Inflammatory macrophage (primary cell): Measurements from ENCODE around the gene CCDC61.

Experiments used
- DNase-seq, 2 donors: peaks; one replicate each; pipeline ENCODE4 v3.0.0-alpha.2; 2020 to 2022

CCDC61 gene

DNA sequence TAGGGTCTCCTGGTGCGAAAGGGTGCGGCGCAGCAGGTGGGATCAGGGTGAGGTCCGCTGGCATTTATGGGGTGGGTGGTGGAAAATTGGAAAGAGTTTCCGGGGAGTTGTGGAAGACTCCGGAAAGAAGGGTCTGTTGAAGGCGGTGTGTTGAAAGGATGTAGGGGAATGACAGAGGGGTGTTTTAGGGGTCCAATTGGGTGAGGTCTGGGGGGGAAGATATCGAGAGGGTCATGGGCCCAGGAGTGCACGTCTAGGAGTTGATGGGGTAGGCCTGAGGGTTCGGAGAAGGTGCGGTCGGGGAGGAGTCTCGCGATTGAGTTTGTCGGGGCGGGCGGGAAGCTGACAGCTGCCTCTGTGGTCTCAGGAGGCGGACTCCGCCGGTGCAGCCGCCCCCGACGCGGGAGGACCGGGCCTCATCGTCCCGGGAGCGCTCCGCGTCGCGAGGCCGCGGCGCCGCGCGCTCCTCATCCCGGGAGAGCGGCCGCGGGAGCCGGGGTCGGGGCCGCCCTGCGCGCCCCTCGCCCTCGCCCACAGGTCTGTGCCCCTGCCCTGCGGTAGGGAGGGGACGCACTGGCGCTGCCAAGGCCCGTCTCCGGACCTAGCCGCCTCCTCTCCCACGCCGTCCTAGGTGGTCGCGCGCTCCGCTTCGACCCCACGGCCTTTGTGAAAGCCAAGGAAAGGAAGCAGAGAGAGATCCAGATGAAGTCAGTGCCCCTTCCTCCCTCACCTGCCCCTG is 20.6 kb downstream of the CCDC61 start:
- DNase-seq: no peak

DNA sequence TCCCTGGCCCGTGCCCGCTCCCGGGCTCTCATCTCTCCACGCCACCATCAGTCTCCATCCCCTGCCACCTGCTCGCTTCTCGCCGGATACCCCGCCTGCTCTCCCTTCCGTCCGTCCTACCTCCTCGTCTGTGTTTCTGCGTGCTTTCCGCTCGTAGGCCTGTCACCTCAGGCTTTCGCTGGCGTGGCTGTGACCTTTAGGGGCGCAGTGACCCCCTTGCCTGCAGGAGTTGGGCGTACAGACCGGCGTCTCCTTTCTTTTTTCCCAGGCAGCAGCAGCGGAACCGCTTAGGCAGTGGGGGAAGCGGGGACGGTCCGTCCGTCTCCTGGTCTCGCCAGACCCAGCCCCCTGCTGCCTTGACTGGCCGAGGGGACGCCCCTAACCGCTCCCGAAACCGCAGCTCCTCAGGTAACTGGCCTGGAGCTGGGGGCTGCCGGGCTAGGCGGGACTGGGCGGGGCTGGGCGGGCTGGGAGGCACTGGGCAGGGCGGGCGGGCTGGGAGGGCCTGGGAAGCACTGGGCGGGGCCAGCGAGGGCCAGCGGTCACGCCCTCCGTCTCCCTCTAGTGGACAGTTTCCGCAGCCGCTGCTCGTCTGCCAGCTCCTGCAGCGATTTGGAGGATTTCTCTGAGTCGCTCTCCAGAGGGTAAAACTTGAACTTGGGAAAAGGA is 21.3 kb downstream of the CCDC61 start:
- DNase-seq: peak; percentile 83 to 84

DNA sequence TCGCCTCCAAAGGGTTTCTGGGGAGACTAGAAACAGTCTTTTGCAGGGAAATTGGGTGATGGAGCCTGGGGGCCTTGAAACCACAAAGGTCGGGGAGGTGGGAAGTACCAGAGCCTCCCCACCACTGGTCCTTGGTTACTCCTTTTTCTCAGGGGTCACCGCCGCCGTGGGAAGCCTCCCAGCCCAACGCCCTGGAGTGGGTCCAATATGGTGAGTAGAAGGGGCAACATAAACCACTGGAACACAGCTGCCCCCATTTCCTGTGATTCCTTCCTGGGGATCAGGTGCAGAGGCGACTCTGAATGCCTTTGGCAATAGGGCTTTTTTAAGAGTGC is 21.8 kb downstream of the CCDC61 start:
- DNase-seq: no peak

DNA sequence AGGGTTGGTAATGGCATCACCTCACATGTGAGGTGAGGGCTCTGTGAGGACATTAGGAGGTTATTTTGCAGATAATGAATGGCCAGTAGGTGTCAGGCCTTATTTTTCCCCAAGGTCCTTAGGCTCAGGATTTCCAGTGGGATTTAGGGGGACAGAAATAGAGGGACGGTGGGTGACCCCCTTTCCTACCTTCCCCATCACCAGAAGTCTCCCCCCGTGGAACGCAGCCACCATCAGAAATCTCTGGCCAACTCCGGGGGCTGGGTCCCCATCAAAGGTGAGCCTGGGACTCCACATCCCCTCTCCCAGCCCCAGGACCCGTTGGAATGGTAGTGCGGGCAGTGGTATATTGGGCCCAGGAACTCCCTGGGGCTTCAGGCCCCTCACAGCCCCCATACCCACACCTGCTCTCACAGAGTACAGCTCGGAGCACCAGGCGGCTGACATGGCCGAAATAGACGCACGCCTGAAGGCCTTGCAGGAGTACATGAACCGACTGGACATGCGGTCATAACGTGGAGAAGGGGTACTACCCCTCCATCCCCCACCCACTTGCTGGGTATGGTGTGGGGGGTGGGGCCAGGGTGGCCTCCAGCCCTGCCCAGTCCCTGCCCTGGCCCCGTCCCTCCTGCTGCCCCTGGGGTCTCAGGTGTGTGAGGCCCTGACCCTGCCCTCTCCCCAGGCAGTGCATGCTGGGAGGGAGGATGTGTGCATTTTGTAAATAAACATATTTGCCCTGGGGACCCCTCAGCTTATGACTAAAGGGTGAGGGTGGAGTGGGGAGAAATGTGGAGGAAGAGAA is 22.8 kb downstream of the CCDC61 start:
- DNase-seq: no peak

DNA sequence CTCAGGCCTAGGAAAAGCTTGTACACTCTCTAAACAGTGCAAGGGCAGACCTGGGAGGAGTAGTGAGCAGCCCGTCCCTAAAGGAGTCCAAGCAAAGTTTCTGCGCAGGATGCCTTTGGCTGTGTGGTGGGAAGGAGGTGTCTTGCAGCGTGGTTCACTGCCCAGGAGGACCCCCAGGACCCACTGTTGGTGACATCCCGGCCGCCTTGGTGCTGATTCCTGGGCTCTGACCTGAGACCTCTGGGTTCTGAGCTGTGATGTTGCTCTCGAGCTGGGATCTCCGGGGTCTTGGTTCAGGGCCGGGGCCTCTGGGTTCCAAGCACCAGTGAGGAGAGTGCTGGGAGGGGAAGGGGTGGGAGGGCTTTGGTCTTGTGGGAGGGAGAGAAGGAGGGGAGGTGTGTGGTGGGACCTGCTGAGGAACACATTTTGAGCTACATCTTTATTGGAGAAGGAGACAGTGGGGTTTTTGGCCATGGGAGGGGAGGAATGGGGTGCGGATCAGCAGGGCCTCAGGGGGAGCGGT is 23.5 kb downstream of the CCDC61 start:
- DNase-seq: no peak

DNA sequence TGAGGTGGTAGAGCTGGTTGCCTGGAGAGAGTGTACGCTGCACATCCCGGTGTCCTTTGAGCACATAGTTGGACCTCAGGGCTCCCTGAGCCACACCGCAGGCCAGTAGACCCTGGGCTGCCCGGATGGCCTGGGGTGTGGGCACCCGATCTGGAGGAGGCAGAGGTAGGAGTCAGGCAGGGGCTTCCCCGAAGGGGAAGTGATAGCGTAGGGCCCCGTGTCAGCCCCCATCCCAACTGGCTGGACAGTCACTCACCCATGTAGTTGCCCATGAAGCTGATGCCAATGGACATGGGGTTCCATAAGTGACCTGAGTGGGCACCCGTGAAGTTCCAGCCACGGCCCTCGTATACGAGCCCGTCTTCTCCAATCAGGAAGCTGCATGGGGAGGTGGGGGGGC is 24.0 kb downstream of the CCDC61 start:
- no peak for DNase-seq

DNA sequence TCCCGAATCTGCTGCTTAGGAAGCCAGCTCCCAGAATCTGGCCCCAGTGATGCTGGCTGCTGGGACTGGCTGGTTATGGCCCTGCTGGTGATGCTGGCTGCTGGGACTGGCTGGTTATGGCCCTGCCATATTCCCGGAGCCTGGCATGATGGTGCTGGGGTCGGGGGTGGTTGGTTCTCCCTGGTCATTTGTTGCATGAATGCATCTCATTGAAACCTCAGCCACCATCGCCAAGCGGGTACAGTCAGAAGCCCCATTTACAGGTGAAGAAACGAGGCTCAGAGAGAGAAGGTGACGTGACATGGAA is 25.5 kb downstream of the CCDC61 start:
- no peak for DNase-seq

DNA sequence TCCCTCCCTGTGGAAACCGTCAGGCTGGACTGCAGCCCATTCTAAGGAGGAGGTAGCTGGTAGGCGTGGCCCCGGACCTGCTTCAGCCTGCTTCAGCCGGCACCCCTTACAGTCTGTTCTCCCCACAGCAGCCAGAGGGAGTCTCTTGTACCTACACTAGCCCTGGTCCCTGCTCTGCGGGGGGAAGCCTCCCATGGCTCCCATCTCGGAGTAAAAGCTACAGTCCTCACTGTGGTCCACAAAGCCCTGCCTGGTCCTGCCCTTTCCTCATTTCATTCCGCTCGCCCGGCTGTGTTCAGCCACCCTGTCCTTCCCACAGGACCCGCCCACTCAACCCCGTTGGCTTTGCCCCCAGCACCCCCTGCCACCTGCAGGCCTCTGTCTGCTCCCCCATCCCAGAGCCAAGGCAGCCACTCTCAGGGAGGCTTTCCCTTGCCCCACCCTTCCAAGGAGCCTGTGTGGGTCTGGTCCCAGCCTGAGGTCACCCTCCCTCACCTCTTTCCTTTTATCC is 26.3 kb downstream of the CCDC61 start:
- DNase-seq: no peak

DNA sequence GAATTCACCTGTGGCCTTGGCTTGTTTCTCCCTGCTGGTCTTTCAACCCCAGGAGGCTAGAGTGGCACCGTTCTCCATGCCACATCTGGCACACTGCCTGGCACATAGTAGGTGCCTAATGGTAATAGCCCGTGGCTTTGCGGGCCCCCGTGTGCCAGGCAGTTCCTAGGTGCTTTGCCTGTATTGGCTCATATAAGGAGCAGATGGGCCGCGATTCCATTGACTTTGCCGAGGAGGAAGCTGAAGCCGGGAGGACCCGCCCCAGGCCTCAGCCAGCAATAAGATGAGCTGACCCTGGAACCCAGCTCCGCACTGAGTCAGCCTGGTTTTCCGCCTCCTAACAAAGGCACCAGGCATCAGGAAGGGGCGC is 26.8 kb downstream of the CCDC61 start:
- DNase-seq: no peak

DNA sequence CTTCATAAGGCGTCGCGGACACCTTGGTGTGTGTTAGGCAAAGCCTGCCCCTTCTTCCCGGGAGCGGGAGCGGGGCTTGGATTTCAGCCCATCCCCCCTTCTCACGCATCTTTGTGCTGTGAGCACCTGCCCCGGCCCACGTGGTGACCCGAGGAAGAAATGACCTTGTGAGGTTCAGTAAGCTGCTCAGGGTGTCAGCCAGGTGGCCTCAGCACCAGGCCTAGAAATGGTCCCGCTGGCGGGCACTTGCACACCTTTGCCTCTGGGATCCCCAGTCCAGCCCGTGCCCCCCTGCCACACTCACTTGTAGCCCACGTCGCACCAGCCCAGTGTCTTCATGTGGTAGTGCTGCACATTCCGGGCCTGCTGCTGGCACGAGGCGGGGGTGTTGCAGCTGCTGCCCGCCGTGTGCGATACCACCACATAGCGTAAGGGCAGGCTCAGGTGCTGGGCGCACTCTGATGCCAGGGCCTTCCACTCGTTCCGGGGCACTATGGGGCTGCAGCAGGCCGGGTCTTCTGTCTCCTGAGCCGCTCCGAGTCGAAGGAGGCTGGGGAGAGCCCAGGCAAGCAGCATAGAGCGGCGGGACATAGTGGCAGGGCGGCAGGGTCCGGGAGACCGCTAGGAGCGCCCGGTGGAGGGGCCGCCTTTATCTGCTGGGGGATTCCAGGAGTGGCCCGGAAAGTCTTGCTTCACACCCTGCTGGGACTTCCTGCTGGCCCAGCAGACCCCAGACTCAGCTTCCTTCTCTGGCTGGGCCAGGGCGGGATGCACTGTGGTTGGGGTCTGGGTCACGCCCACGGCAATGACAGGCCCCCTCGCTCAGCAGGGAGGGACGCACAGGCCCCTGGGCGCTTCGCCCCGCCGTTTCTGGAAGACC is 27.4 kb downstream of the CCDC61 start, which contains the start of gene PGLYRP1:
Gene PGLYRP1 (minus strand): TSS at position 623 of the 880 bp plus-strand sequence. CDS start 32 bp downstream, at position 591.
- no peak for DNase-seq

DNA sequence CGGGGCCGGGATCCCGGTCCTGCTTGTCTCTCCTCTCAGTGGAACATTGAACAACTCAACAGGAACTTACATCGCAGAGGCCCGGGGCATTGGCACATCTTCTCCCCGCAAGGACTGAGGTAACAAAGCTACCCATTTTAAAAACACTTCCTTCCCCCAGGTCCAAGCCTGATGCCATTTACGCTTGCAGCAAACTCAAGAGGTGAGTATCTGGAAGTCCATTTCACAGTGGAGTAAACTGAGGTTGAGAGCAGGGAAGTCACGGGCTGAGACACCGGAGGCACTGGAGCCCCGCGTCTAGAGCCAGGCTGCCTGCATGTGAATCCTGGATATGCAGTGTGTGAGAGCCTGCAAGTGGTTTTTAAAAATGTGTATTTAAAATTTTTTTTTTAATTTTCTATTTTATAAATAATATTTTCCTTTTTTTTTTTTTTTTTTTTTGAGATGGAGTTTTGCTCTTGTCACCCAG is 28.1 kb downstream of the CCDC61 start:
- DNase-seq: peak; percentile 19 to 32

DNA sequence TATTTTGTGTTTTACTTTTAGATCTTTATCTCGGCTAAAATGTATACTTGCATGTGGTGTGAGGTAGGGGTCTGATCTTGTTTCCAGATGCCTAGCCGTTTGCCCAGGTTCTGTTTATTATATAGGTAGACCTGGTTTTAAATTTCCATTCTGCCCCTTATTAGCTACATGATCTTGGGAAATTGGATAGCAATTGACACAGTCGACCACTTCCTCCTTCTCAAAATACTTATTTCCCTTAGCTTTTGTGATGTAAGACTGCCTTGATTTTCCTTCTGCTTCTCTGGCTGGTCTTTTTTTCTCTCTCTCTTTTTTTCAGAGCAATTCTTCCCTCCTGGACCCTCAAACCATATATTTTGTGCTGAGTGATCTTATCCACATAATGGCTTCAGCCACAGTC is 30.6 kb downstream of the CCDC61 start:
- peak; percentile 34 to 44 for DNase-seq

DNA sequence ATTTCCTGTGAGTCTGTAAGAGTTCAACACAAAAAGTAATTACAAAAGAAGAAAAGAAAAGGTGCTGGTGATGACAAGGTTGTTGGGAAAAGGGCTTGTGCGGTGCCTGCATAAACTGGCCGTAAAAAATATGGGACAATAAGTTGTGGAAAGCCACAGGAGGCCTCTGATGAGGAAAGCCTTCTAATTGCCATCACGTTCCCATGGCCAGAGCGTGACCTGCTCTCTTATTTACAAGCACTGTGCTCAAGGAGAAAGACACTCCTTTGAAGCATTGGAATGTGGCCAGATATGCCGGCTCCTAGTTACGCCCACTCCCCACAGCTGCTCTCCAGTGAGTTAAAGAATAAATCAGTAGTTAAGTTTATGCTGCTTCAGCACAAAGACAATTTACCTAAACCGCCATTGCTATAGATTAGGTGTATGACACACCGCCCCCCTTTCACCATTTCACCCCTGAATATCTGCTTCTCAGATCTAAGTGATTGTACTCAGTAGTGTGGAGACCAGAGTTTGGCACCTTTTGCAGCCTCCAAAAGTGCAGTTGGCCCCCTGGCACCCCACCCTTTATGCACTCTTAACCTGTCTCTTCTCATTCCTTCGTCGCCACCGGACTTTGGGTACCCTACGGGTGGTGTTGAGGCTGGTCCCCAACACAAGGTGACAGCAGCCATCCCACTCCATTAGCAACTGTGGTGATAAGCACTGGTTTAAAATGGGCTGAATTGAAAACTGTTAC is 35.7 kb downstream of the CCDC61 start:
- no peak for DNase-seq

DNA sequence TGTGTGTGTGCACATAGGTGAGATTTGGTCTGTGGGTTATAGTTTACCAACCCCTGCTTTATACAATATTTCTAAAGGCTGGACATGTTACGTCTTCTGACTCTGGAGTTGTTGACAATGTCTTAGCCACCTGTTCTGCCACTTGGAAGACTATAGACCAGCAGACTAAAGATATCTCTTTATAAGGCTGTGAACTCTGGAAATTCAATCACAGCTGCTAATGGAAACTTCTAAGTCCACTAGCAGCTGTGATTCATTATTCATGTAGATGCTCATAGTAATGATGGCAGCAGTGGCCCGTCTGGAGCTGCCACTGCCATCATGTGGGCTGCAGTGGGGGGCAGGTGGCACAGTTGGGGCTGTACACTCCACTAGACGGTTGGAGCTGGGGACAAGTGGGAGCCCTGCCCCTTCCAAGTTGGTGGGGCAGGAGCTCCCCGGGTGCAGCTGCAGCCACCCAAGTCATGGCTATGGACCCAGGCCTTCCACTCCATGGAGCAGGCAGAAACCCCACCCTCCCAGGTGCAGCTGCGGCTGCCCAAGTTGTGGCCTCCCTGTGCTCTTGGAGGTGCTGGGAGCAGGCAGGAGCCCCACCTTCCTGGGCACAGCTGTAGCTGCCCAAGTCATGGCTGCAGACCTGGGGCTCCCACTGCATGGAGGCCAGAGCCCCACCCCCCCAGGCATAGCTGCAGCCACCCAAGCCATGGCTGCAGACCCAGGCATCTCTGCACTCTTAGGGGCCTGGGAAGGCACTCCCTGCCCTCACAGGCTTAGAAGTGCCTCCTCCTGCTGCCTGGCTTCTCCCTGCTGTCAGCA is 36.7 kb downstream of the CCDC61 start:
- DNase-seq: no peak

DNA sequence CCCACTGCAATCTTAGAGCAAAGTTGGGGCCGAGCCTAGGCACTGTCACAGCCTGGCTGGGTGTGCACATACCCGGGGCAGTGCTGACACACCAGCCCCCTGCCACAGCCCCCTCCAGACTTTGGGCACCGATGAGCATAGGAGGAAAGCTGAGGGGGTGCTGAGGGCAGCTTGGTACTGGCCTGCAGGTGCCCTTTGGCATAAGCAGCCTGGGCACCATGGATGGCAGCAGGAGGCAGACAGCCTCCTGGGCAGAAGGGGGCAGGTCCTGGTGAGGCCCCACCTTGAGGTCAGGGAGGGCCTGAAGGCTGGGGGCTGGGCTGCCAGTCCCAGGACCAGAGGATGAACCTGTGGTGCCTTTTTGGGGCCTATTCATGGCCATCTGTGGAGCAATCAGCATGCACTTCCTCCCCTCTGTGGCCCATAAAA is 37.3 kb downstream of the CCDC61 start:
- DNase-seq: no peak

DNA sequence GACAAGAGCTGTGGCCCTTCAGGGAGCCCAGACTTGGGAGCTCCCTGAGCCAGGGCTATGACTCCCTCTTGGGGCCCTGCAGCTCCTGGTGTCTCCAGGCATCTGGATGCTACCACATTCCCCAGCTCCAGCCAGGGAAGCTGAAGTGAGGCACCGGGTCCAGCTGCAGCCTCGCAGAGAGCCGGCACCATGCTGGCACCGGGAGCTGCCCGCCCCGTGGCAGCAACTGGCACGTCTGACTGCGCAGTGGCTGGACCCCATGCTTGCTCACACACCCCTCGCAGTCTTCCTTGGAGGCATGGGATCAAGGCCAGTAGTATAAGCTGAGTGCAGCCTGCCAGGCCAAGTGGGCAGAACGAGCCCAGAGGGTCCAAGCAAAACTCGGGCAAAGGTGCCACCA is 38.1 kb downstream of the CCDC61 start:
- no peak for DNase-seq

DNA sequence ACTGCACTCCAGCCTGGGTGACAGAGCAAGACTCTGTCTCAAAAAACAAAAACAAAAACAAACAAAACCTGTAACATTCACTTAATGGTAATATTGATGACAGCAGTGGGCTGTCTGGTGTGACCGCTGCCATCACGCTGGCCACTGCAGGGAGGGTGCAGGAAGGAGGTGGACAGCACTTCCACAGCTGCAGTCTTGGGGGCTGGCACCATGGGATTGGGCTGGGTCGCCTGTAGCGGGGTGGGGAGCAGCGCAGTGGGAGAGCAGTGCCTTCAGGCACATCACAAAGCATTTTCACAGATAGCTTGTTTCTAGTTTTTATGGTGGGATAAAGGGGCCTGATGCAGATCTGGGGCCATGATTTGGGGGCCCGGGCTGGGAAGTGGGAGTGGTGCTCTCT is 40.3 kb downstream of the CCDC61 start:
- DNase-seq: no peak

DNA sequence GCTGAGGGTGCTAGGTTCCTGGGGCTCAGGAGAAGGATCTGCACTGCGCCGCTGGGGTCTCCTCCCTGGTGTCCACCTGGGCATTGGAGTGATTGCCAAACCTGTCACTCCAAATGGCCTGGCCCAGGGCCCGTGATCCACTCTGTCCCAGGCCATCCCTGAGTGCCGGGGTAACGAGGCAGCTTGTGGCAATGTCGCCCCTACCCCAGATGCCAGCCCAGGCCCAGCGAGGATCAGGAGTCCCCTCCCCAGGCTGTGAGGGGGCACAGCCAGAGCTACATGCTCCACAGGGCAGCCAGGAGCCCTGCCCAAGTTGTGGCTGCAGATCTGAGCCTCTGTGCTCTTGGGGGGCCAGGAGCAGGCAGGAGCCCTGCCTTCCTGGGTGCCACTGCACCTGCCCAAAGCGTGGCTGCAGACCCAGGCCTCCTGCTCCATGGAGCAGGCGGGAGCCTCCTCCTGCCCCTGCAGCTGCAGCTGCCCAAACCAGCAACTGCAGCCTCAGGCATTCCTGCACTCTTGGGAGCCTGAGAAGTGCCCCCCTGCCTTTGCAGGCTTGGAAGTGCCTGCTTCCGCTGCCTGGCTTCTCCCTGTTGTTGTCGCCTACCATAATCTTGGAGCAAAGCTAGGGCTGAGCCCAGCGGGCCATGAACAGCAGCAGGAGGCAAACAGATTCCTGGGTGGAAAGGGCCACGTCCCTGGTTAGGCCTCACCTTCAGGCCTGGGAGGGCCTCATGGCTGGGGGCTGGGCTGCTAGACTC is 40.9 kb downstream of the CCDC61 start:
- DNase-seq: no peak

DNA sequence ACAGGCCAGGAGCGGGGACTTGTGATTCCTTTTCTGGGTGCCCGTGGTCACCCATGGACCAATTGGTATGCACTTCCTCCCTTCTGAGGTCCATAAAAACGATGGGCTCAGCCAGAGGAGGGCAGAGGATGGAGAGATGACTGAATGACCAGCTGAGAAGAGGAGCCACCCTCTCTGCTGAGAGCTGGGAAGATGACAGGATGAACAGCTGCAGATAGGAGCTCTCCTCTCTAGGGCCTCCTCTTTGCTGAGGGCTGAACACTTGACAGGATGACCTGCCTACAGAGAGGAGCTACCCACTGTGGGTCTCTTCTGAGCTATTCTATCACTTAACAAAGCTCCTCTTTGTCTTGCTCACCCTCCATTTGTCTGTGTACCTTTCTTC is 41.5 kb downstream of the CCDC61 start:
- DNase-seq: no peak

DNA sequence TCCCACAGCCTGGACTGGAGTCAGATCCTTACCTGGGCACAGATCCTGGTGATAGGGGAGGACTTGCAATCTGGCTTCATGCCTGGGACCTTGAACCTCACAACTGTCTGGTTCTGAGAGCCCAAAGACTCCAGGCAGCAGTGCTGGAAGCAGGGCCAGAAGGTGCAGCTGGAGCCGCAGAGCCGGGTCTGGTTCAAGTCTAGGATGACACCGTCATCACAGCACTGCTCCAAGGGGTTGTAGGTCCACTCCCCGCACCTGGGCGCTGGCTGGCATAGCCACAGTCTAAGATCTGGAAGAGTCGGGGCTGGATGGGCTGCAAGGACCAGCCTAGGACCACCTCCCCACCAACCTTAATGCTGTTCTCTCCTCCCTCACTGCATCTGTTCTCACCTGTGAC is 44.9 kb downstream of the CCDC61 start:
- no peak for DNase-seq
